Measurements from ENCODE around the gene WFDC13. TPM values are rescaled to one million over a fixed set of nuclear protein-coding genes. Genes with fewer than 3 reads are reported as not detected.

Gene WFDC13
- total and polyA plus RNA-seq, 9 donors, result not detected

DNA sequence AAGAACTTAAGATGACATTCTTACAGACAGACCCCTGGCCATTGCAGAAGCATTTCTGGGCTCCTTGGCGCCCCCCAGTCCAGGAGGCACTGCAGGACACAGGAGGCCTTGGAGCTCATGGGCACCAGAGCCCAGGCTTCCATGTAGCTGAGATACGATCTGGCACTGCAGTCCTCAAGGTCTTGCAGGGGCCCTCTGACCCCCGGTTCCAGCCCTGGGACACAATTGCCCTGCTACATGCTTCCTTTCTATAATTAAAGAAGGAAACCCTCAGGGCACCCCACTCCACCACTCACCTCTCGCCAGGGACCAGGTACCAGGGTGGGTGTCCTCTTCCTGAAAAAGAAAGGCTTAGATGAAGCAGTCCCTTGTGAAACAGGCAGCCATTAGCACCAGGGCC lies 56.3 kb downstream of the WFDC13 start:
- Histone ChIP-seq H3K4me3 (ENCODE audit: low read length) (no peak overlapping the region), H3K27me3 (ENCODE audit: control insufficient read depth, insufficient read depth, low read length) (no peaks in the 10 kb centered on the region), H3K36me3 (ENCODE audit: control insufficient read depth, insufficient read depth, low read length) (no peaks in the 10 kb centered on the region), H3K27ac (ENCODE audit: low read length) (no peak overlapping the region), H3K4me1 (ENCODE audit: control insufficient read depth, insufficient read depth, low read length) (no peaks in the 10 kb centered on the region), H3K9me3 (replicated peaks; ENCODE audit: control insufficient read depth, low read depth, low read length) (no peaks in the 10 kb centered on the region)
- no peak for DNase-seq
- WGBS (ENCODE audit: insufficient coverage), result 85% methylated on average over 4 of the region's 4 CpGs

Other genes starting within 250 kb of the WFDC13 start
- 0.13 TPM for gene WFDC2, start 232.3 kb upstream of the WFDC13 start, total RNA-seq
- 1 to 10 TPM in 2 of 8 donors, under 1 TPM in 3, not detected in 3; 0.24 to 2.1 (median 0.68) TPM for gene WFDC2, start 232.3 kb upstream of the WFDC13 start, polyA plus RNA-seq (ENCODE audit: insufficient read depth in 1 of 8, insufficient read length in 8 of 8, low replicate concordance in 1 of 8)
- gene SPINT3, start 186.4 kb upstream of the WFDC13 start, total RNA-seq, result not detected
- gene SPINT3, start 186.4 kb upstream of the WFDC13 start, polyA plus RNA-seq (ENCODE audit: insufficient read depth in 1 of 8, insufficient read length in 8 of 8, low replicate concordance in 1 of 8), result not detected
- not detected for gene WFDC6, start 162.6 kb upstream of the WFDC13 start, total RNA-seq
- gene WFDC6, start 162.6 kb upstream of the WFDC13 start, polyA plus RNA-seq (ENCODE audit: insufficient read depth in 1 of 8, insufficient read length in 8 of 8, low replicate concordance in 1 of 8), result under 1 TPM in 1 of 8 donors, not detected in 7; 0.21 TPM
- gene EPPIN, start 154.6 kb upstream of the WFDC13 start, total RNA-seq, result not detected
- gene EPPIN, start 154.6 kb upstream of the WFDC13 start, polyA plus RNA-seq (ENCODE audit: insufficient read depth in 1 of 8, insufficient read length in 8 of 8, low replicate concordance in 1 of 8), result under 1 TPM in 2 of 8 donors, not detected in 6; 0.04 to 0.09 TPM
- not detected for gene WFDC8, start 122.8 kb upstream of the WFDC13 start, total RNA-seq
- not detected for gene WFDC8, start 122.8 kb upstream of the WFDC13 start, polyA plus RNA-seq (ENCODE audit: insufficient read depth in 1 of 8, insufficient read length in 8 of 8, low replicate concordance in 1 of 8)
- not detected for gene WFDC10A, start 72.3 kb upstream of the WFDC13 start, total RNA-seq
- not detected for gene WFDC10A, start 72.3 kb upstream of the WFDC13 start, polyA plus RNA-seq (ENCODE audit: insufficient read depth in 1 of 8, insufficient read length in 8 of 8, low replicate concordance in 1 of 8)
- not detected for gene WFDC9, start 70.8 kb upstream of the WFDC13 start, total RNA-seq
- gene WFDC9, start 70.8 kb upstream of the WFDC13 start, polyA plus RNA-seq (ENCODE audit: insufficient read depth in 1 of 8, insufficient read length in 8 of 8, low replicate concordance in 1 of 8), result not detected
- gene WFDC11, start 31.8 kb upstream of the WFDC13 start, total RNA-seq, result not detected
- under 1 TPM in 1 of 8 donors, not detected in 7; 0.21 TPM for gene WFDC11, start 31.8 kb upstream of the WFDC13 start, polyA plus RNA-seq (ENCODE audit: insufficient read depth in 1 of 8, insufficient read length in 8 of 8, low replicate concordance in 1 of 8)
- gene WFDC10B, start 3.0 kb downstream of the WFDC13 start, total RNA-seq, result not detected
- gene WFDC10B, start 3.0 kb downstream of the WFDC13 start, polyA plus RNA-seq (ENCODE audit: insufficient read depth in 1 of 8, insufficient read length in 8 of 8, low replicate concordance in 1 of 8), result not detected
- not detected for gene SPINT4, start 20.3 kb downstream of the WFDC13 start, total RNA-seq
- gene SPINT4, start 20.3 kb downstream of the WFDC13 start, polyA plus RNA-seq (ENCODE audit: insufficient read depth in 1 of 8, insufficient read length in 8 of 8, low replicate concordance in 1 of 8), result not detected
- 0.62 TPM for gene WFDC3, start 89.8 kb downstream of the WFDC13 start, total RNA-seq
- gene WFDC3, start 89.8 kb downstream of the WFDC13 start, polyA plus RNA-seq (ENCODE audit: insufficient read depth in 1 of 8, insufficient read length in 8 of 8, low replicate concordance in 1 of 8), result 1 to 10 TPM in 4 of 8 donors, under 1 TPM in 4; 0.31 to 2.4 (median 0.92) TPM
- gene DNTTIP1, start 89.9 kb downstream of the WFDC13 start, total RNA-seq, result 18.1 TPM
- gene DNTTIP1, start 89.9 kb downstream of the WFDC13 start, polyA plus RNA-seq (ENCODE audit: insufficient read depth in 1 of 8, insufficient read length in 8 of 8, low replicate concordance in 1 of 8), result 10 to 100 TPM; 34.7 to 45.1 (median 43.2) TPM
- gene UBE2C, start 110.6 kb downstream of the WFDC13 start, total RNA-seq, result 23.1 TPM
- 10 to 100 TPM; 31.6 to 50.4 (median 44.8) TPM for gene UBE2C, start 110.6 kb downstream of the WFDC13 start, polyA plus RNA-seq (ENCODE audit: insufficient read depth in 1 of 8, insufficient read length in 8 of 8, low replicate concordance in 1 of 8)
- gene TNNC2, start 125.3 kb downstream of the WFDC13 start, total RNA-seq, result 3,356 TPM
- gene TNNC2, start 125.3 kb downstream of the WFDC13 start, polyA plus RNA-seq (ENCODE audit: insufficient read depth in 1 of 8, insufficient read length in 8 of 8, low replicate concordance in 1 of 8), result 1,000 to 10,000 TPM; 3,151 to 8,511 (median 6,761) TPM
- 29.5 TPM for gene SNX21, start 131.8 kb downstream of the WFDC13 start, total RNA-seq
- gene SNX21, start 131.8 kb downstream of the WFDC13 start, polyA plus RNA-seq (ENCODE audit: insufficient read depth in 1 of 8, insufficient read length in 8 of 8, low replicate concordance in 1 of 8), result 10 to 100 TPM; 20.0 to 25.4 (median 22.1) TPM
- 19.7 TPM for gene ACOT8, start 155.4 kb downstream of the WFDC13 start, total RNA-seq
- 10 to 100 TPM; 16.8 to 22.5 (median 18.4) TPM for gene ACOT8, start 155.4 kb downstream of the WFDC13 start, polyA plus RNA-seq (ENCODE audit: insufficient read depth in 1 of 8, insufficient read length in 8 of 8, low replicate concordance in 1 of 8)
- 5.6 TPM for gene ZSWIM3, start 155.6 kb downstream of the WFDC13 start, total RNA-seq
- gene ZSWIM3, start 155.6 kb downstream of the WFDC13 start, polyA plus RNA-seq (ENCODE audit: insufficient read depth in 1 of 8, insufficient read length in 8 of 8, low replicate concordance in 1 of 8), result 1 to 10 TPM; 3.1 to 4.1 (median 3.3) TPM
- gene ZSWIM1, start 179.2 kb downstream of the WFDC13 start, total RNA-seq, result 5.1 TPM
- gene ZSWIM1, start 179.2 kb downstream of the WFDC13 start, polyA plus RNA-seq (ENCODE audit: insufficient read depth in 1 of 8, insufficient read length in 8 of 8, low replicate concordance in 1 of 8), result 10 to 100 TPM in 4 of 8 donors, 1 to 10 TPM in 4; 8.1 to 12.3 (median 9.8) TPM
- 5.7 TPM for gene SPATA25, start 185.6 kb downstream of the WFDC13 start, total RNA-seq
- 1 to 10 TPM; 4.1 to 9.3 (median 5.0) TPM for gene SPATA25, start 185.6 kb downstream of the WFDC13 start, polyA plus RNA-seq (ENCODE audit: insufficient read depth in 1 of 8, insufficient read length in 8 of 8, low replicate concordance in 1 of 8)
- gene NEURL2, start 189.2 kb downstream of the WFDC13 start, total RNA-seq, result 15.0 TPM
- 10 to 100 TPM; 10.3 to 18.8 (median 16.0) TPM for gene NEURL2, start 189.2 kb downstream of the WFDC13 start, polyA plus RNA-seq (ENCODE audit: insufficient read depth in 1 of 8, insufficient read length in 8 of 8, low replicate concordance in 1 of 8)
- 38.9 TPM for gene CTSA, start 189.3 kb downstream of the WFDC13 start, total RNA-seq
- 10 to 100 TPM; 60.7 to 97.4 (median 68.5) TPM for gene CTSA, start 189.3 kb downstream of the WFDC13 start, polyA plus RNA-seq (ENCODE audit: insufficient read depth in 1 of 8, insufficient read length in 8 of 8, low replicate concordance in 1 of 8)
- gene PLTP, start 210.1 kb downstream of the WFDC13 start, total RNA-seq, result 17.9 TPM
- gene PLTP, start 210.1 kb downstream of the WFDC13 start, polyA plus RNA-seq (ENCODE audit: insufficient read depth in 1 of 8, insufficient read length in 8 of 8, low replicate concordance in 1 of 8), result 10 to 100 TPM; 13.0 to 39.4 (median 25.5) TPM
- 9.4 TPM for gene PCIF1, start 232.6 kb downstream of the WFDC13 start, total RNA-seq
- gene PCIF1, start 232.6 kb downstream of the WFDC13 start, polyA plus RNA-seq (ENCODE audit: insufficient read depth in 1 of 8, insufficient read length in 8 of 8, low replicate concordance in 1 of 8), result 10 to 100 TPM; 23.4 to 31.7 (median 27.9) TPM